Panc1 (cell line): ENCODE measurements around the gene SHB. TPM values are rescaled to one million over a fixed set of nuclear protein-coding genes. Genes with fewer than 3 reads are reported as not detected.

Source experiments
- ATAC-seq: fragments of 200-7000 bp; cut with Tn5 transposase; 2 replicates; pipeline ENCODE4 v1.9.1; 2020; ENCODE audit warnings: mild to moderate bottlenecking, moderate library complexity
- BruUV-seq: library from RNA; stranded (reverse); fragments of 400-500 nt; replicated peaks from 2 replicates; lab custom pipeline; 2021; lab: Mats Ljungman, UMichigan
- CTCF ChIA-PET: fragments of 300-600 bp; sonication (Branson Sonifier 250); formaldehyde crosslinking; loops from one replicate; lab custom pipeline; 2022; ENCODE audit warnings: antibody characterized with exemption; lab: Charles Lee
- POLR2A ChIA-PET: fragments of 300-600 bp; sonication (Branson Sonifier 250); formaldehyde crosslinking; loops from one replicate; lab custom pipeline; 2022; ENCODE audit warnings: antibody characterized with exemption; lab: Charles Lee
- DNase-seq: peaks from one replicate; pipeline ENCODE4 v3.0.0-alpha.2; 2010; ENCODE audit warnings: low read depth, low spot score
- H3K27ac ChIP-seq: 2 replicates; pipeline ENCODE4 v1.5.1; 2011; ENCODE audit warnings: mild to moderate bottlenecking, low read length, inconsistent platforms
- H3K27me3 ChIP-seq: fragments of 200-500 bp; sonication (Bioruptor generic); 2 replicates; pipeline ENCODE4 v1.6.0; 2014; ENCODE audit warnings: low read length, inconsistent platforms; ENCODE audit not compliant: control insufficient read depth, insufficient read depth
- H3K36me3 ChIP-seq: fragments of 200-500 bp; sonication (Bioruptor generic); 2 replicates; pipeline ENCODE4 v1.5.1; 2014; ENCODE audit warnings: inconsistent platforms, mild to moderate bottlenecking, low read length, moderate library complexity; ENCODE audit not compliant: control insufficient read depth, insufficient read depth
- H3K4me1 ChIP-seq: 2 replicates; pipeline ENCODE4 v1.5.1; 2011; ENCODE audit warnings: inconsistent platforms, mild to moderate bottlenecking, low read length, moderate library complexity; ENCODE audit not compliant: control insufficient read depth, insufficient read depth
- H3K4me3 ChIP-seq, 2 experiments: 2 replicates each; pipeline ENCODE4 v1.5.1; 2011 to 2012; ENCODE audit warnings: low read depth in 2 of 2, low read length in 2 of 2, mild to moderate bottlenecking in 2 of 2, inconsistent platforms in 1 of 2, moderate library complexity in 1 of 2
- H3K9me3 ChIP-seq: fragments of 200-500 bp; sonication (Bioruptor generic); 2 replicates; pipeline ENCODE4 v1.5.1; 2014; ENCODE audit warnings: low read depth, mild to moderate bottlenecking, inconsistent platforms, low read length, moderate library complexity; ENCODE audit not compliant: control insufficient read depth, insufficient read depth
- CTCF ChIP-seq: fragments of 450-650 bp; IDR thresholded peaks from 2 replicates; pipeline ENCODE4 v1.5.1; 2017; ENCODE audit warnings: mild to moderate bottlenecking
- POLR2AphosphoS5 ChIP-seq: IDR thresholded peaks from 2 replicates; pipeline ENCODE4 v1.6.1; 2012; ENCODE audit warnings: mild to moderate bottlenecking, low read depth, low read length, moderate library complexity
- SIN3A ChIP-seq: IDR thresholded peaks from 2 replicates; pipeline ENCODE4 v1.6.1; 2012; ENCODE audit warnings: low read depth, mild to moderate bottlenecking, low read length, moderate library complexity, borderline replicate concordance; ENCODE audit not compliant: insufficient read depth
- TCF7L2 ChIP-seq: IDR thresholded peaks from 2 replicates; pipeline ENCODE4 v1.6.1; 2011; ENCODE audit warnings: mild to moderate bottlenecking, low read depth, low read length, inconsistent platforms
- in situ Hi-C: cut with HindIII; loops from 2 replicates; pipeline ENCODE4 v1.10.0; 2016; ENCODE audit warnings: low sequenced_read_pairs, low pct_unique_long_range_greater_than_20kb
- intact Hi-C: fragments of 100-400 bp; cut with micrococcal nuclease; formaldehyde crosslinking; loops from one replicate; pipeline ENCODE4 v1.10.0; 2022; ENCODE audit not compliant: unreplicated experiment
- total RNA-seq: library from RNA; stranded (reverse); gene quantifications from one replicate; pipeline ENCODE4 v1.2.1, GENCODE V29; 2021; ENCODE audit not compliant: unreplicated experiment
- TF ChIP-seq, protein P1 (sequence below), 2 experiments: IDR thresholded peaks; 2 replicates each; pipeline ENCODE4 v1.6.1; 2011 to 2012; ENCODE audit warnings: low read depth in 2 of 2, control low read depth in 1 of 2, low read length in 1 of 2, mild to moderate bottlenecking in 1 of 2, moderate library complexity in 1 of 2; ENCODE audit not compliant: insufficient read depth in 1 of 2

Gene SHB
- total RNA-seq, 1 experiment from 2014 or later, result 59.9 TPM

- intact Hi-C loops (no loop called here), in situ Hi-C loops (no loop called here)
- Histone ChIP-seq H3K4me1 (peaks cover 48% of the 10 kb centered on the region), H3K36me3 (peaks cover 2% of the 10 kb centered on the region), H3K27ac (no peak overlapping the region), H3K4me3 (no peak overlapping the region), H3K27me3 (no peaks in the 10 kb centered on the region), H3K9me3 (no peaks in the 10 kb centered on the region)
- DNase-seq (no peak), ATAC-seq (no peak)
- no peak for TF ChIP-seq SIN3A
- TF ChIP-seq, protein P1, sequence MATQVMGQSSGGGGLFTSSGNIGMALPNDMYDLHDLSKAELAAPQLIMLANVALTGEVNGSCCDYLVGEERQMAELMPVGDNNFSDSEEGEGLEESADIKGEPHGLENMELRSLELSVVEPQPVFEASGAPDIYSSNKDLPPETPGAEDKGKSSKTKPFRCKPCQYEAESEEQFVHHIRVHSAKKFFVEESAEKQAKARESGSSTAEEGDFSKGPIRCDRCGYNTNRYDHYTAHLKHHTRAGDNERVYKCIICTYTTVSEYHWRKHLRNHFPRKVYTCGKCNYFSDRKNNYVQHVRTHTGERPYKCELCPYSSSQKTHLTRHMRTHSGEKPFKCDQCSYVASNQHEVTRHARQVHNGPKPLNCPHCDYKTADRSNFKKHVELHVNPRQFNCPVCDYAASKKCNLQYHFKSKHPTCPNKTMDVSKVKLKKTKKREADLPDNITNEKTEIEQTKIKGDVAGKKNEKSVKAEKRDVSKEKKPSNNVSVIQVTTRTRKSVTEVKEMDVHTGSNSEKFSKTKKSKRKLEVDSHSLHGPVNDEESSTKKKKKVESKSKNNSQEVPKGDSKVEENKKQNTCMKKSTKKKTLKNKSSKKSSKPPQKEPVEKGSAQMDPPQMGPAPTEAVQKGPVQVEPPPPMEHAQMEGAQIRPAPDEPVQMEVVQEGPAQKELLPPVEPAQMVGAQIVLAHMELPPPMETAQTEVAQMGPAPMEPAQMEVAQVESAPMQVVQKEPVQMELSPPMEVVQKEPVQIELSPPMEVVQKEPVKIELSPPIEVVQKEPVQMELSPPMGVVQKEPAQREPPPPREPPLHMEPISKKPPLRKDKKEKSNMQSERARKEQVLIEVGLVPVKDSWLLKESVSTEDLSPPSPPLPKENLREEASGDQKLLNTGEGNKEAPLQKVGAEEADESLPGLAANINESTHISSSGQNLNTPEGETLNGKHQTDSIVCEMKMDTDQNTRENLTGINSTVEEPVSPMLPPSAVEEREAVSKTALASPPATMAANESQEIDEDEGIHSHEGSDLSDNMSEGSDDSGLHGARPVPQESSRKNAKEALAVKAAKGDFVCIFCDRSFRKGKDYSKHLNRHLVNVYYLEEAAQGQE (IDR thresholded peaks at IDR 0.05; ENCODE audit: insufficient read depth in 1 of 2, low read depth in 2 of 2, low read length in 1 of 2), result no peak
- TF ChIP-seq TCF7L2, result no peak
- no peak for TF ChIP-seq POLR2AphosphoS5
- no peak for TF ChIP-seq CTCF
- BruUV-seq, result no TSS peak
- ChIA-PET POLR2A (no interaction called here), CTCF (no interaction called here)
Measured at GRCh38 chr9:37969558-37970300, 99.3 kb downstream of the SHB start.

- Histone ChIP-seq H3K27ac (no peak overlapping the region), H3K4me3 (no peak overlapping the region), H3K4me1 (peaks cover 54% of the 10 kb centered on the region), H3K27me3 (no peaks in the 10 kb centered on the region), H3K36me3 (no peaks in the 10 kb centered on the region; the same call in none of the 2 replicates), H3K9me3 (no peaks in the 10 kb centered on the region)
- ChIA-PET CTCF (no interaction called here), POLR2A (no interaction called here)
- ATAC-seq, result no peak
- BruUV-seq, result no TSS peak
- in situ Hi-C loops, result no loop called here
- TF ChIP-seq TCF7L2 (no peak), SIN3A (no peak), POLR2AphosphoS5 (no peak), CTCF (no peak)
- TF ChIP-seq, protein P1 (IDR thresholded peaks at IDR 0.05; ENCODE audit: insufficient read depth in 1 of 2, low read depth in 2 of 2, low read length in 1 of 2), result no peak
- DNase-seq, result no peak
- intact Hi-C loops, result no loop called here
Measured at GRCh38 chr9:37969130-37969529, 99.9 kb downstream of the SHB start.
